ENCODE measurements around the gene EYA3.

Gene EYA3

DNA sequence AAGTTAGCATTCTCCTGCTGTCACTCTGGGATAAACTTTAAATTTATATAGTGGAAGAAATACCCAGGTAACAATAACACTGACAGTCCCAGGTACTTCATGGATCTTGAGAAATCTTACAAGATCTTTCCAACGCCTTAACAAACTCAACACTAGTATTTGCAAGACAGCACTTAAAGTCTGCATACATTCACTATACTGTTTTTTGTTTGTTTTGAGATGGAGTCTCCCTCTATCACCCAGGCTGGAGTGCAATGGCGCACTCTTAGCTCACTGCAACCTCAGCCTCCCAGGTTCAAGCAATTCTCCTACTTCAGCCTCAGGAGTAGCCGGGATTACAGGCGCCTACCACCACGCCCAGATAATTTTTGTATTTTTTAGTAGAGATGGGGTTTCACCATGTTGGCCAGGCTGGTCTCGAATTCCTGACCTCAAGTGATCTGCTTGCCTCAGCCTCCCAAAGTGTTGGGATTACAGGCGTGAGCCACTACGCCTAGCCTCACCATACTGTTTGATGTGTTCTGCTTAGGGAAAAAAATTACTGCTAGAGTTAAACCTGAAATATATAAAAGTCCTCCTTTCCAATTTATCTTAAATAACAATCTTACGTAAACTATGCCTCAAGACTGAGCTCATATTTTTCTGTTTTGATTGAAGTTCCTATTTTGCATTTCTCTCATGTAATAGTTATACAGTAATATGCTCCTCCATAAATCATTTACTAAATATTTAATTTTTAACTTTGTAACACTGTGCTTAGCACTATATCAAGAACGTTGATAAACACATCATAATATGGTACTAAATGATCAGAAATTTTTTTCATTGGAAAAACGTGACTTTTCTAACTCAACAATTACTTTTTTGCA lies 17.5 kb downstream of the EYA3 start:
- DNase-seq = no peak

DNA sequence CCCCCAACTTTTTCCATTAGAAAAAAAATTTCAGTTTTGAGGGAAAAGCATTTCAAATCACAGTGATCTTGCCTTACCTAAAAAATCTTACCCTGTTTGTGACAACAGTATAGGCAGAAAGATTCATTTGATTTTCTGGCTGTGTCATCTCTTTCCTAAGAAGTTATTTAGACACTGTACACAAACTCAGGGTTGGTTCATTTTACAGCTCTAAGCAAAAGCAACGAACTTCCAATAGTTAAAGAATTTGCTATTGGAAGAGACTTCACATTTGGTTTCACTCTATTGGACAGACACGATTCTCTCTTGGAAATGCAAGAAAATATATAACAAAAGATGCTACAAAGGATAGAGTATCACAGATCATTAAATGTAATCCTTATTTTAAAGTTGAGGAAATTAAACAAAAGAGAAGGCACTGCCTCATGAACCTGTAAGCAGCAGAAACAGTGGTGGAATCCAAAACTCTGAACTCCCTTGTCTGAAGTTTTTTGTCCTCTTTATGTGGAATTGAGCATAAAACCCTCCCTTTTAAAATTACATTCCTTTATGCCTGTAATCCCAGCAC lies 20.8 kb downstream of the EYA3 start:
- DNase-seq = no peak

DNA sequence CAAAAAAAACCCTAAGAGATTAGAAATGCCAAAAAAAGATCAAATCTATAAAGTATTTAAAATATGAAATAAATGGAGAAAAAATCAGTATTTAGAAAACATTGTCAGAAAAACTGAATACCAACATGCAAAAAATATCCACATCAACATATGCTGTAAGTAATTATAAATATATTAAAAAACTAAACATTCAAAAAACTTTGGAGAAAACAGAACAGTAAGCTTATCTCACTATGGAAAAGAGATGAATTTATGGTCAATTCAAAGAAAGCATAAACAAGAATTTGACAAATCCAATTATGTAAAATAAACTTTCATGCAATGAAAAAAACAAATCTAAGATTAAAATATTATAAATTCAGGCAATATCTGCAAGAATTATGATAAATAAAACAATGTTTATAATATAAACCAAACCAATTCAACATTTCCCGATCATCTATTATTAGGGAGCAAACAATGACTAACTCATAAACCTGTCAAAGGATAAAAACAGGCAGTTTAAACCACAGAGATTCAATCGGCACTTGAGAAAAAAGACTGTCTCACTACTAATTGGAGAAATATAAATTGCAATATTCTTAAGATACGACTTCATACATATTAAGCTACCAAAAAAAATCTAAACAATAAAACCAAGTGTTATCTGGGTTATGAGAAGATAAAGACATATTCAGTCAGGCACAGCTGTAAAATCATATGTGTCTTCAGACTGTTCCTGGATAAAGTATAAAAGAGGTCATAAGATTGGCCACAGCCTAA lies 21.8 kb downstream of the EYA3 start:
- DNase-seq = no peak

DNA sequence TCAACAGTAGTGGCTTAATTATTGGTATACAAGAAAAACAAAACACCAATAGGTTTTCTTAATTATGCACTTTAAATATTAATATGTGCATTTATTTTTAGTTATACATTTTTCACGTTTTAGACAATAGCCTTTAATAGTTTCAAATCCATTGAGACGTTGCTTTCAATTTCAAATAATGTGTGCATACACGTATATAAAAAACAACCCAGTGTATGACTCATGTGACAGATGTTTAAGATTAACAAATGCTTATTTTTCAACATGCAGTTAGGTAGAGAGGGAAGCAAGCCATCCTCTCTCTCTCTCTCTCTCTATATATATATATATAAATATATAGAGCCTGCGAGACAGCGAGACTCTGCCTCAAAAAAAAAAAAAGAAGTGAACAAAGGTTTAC lies 24.3 kb downstream of the EYA3 start:
- no peak for DNase-seq

GRCh38 chr1:28062806-28063205 lies 25.6 kb downstream of the EYA3 start:
- no peak for DNase-seq

DNA sequence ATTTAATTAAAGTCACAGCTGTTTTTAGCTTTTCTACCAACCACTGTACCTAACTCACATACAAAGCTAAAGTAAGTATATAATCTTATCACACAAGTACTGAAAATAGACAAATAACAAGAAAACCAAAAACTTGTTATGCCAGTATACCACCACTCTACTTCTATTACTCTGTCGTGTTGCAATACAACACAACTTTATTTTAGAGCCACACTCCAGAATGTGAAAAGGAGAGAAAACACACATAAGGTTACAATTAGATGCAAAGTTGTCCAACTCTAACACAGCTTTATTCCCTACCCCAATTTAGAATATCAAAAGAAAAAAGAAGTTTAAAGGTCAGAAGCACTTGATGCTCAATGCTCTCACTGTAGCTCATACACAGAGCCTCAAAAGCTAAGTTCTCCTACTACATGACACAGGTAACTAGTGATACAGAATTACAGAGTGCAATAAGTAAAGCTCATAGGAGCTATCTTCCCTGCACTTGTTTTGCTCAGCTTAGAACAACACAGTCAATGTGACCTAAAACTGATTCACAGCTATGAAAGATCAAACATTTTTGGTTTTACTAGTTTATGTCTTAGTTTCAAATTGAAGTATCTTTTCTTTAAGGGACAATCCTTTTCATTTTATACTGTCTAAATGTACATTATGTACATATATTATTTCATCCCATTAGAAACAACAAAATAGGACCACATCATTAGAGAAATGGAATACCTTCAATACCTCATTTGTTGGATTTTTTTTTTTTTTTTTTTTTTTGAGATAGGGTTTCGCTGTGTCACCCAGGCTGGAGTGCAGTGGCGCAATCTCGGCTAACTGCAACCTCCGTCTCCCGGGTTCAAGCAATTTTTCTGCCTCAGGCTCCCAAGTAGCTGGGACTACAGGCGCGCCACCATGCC lies 29.2 kb downstream of the EYA3 start:
- DNase-seq = no peak

DNA sequence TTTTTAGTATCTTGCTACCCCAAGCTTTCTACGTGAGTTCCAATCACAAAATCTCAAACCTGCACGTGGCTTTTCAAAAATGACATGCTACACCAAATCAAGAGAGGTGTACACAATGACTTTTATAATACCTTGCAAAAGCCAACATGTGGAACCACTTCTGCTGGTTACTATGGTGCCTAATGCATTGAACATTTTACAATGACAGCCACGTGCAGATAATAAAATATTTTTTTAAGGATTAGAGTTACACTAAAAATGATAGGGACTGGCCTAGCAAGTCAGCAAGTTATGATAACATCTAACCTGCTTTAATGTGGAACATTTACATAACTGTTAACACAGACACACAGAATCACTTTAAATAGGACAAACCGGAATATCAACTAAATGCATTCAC lies 30.2 kb downstream of the EYA3 start:
- peak; percentile 6 to 14 for DNase-seq

- DNase-seq = peak; percentile 26 to 41
Measured at GRCh38 chr1:28056129-28056925, 32.1 kb downstream of the EYA3 start.

GRCh38 chr1:28050776-28051175 lies 37.6 kb downstream of the EYA3 start:
- no peak for DNase-seq

- no peak for DNase-seq
Measured at GRCh38 chr1:28046716-28047115, 41.7 kb downstream of the EYA3 start.

- DNase-seq = no peak
Measured at GRCh38 chr1:28045777-28046176, 42.6 kb downstream of the EYA3 start.

DNA sequence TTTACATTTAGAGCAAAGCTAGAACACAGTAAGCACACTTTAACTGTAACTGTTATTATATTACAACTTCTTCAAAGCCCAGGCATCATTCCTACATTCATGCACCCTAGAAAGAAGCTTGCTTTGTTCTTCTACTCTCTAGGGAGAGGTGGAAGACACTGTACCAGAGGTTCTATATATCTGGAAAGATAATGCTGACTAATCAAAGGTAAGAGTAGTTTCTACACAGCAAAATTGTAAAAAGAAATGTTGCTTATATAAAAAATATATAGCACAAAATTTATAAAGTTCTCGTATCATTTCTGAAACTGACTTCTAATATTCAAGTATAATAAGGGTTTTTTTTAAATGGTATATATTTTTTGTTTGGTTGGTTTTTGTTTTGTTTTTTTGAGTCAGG lies 44.0 kb downstream of the EYA3 start:
- no peak for DNase-seq

- DNase-seq = no peak
Measured at GRCh38 chr1:28039341-28039740, 49.1 kb downstream of the EYA3 start.

GRCh38 chr1:28037946-28038345 lies 50.5 kb downstream of the EYA3 start:
- DNase-seq = no peak

DNA sequence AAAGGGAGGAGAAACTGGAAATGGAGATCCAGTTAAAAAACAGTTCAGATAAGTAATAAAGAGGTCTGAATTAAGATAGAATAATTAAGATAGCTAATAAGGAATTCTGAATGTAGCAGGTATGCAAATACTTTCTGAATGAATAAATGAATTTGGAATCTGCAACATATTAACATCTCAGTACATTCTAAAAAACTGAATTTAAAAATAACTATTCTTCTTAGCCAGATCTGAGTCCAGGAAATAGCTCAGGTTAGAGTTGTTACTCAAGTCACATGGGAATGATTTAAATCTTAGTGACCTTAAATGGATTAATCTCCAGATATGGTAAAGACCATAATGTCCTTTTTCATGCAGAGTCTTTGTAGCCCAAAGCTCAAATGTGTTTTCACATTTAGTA lies 51.2 kb downstream of the EYA3 start:
- no peak for DNase-seq

DNA sequence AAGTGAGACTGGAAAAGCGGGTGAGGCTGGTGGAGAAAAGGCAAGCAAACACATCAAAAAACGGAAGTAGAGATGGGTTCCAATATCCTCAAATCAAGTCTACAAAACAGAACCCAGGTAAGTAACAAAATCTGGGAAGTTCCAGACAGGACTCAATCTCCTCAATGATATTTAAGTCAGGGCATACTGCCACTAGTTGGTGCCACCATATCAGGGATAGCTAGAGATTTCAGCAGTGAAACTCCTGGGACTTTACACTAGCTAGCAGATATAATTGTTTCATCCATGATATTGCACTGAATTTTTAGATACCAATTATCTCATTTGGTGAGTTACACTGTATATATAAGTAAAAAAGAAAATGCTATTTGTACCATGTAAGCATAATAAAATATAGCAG lies 52.0 kb downstream of the EYA3 start:
- DNase-seq = no peak

DNA sequence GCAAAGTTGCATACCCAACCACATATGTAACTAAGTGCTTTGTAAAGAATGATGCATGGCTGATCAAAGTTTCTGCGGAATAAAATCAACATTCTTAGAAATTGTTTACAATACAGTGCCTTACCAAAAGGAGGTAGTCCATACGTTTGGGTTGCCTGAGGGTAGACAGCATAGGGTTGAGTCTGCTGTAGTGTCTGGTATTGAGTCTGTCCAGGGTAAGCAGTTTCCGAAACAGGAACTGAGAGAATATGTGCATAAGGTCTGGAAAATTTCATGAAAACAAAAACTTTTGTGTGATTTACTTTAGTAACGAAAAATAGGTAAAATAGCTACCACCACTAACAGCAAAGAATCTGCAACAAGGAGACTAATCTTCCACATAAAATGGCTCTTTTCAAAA lies 53.0 kb downstream of the EYA3 start:
- no peak for DNase-seq

DNA sequence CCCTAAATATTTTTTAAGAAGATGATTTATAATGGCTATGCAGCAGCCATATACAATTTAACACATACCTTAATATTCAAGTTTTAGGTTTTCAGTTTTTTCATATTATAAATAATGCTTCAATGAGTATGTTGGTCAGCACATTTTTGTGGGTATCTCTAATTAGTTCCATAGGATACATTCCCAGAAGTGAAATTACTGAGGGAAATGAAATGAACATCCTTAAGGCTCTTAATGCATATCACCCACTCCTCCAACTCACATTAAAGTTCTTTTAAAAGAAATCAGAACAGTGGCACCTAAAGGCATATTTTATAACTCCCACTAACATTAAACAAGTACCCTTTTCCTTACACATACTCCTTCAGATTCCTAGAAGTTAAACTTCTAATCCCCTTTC lies 56.1 kb downstream of the EYA3 start:
- no peak for DNase-seq

DNA sequence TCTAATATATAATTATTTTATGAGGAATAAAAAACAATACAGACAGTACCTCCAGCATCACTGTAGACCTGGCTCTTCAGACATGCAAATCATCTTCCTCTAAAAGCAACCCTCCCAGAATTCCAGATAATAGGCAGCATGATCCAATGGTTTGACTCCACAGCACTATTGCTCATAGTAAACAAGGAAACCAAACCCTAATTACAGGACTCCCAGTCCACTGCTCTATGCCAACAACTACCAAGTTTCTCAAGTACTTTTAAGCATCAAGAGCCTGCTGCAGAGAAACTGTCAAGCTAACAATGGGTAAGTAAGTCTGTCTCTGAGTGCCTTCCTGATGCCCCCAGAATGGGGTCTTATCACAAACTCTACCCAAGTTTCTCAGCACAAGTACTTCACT lies 57.2 kb downstream of the EYA3 start:
- DNase-seq = no peak

- no peak for DNase-seq
Measured at GRCh38 chr1:28028873-28029654, 59.3 kb downstream of the EYA3 start.

DNA sequence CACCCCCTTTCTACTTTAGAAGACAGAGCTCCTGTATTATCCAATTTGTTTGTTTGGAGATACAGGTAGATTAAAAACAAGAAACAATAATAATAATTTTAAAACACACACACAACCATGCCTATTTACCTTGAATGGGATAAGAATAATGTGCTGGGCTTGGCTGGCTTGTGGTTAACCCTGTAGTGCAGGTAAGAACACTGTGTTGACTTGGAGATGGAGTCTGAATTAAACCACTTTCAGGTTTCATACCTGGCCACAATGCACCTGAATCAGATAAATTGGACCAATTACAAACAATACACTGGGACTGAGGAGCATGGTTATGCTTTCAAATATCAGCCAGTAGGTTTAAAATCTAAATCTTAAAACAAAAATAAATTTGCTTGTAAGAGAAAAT lies 60.8 kb downstream of the EYA3 start:
- no peak for DNase-seq
